Muscle of arm (tissue), 12 donors: ENCODE results near the gene BRINP1. TPM values are rescaled to one million over a fixed set of nuclear protein-coding genes. Genes with fewer than 3 reads are reported as not detected.

ENCODE experiments used
- DNase-seq: peaks from one replicate; pipeline ENCODE4 v3.0.0-alpha.2; 2013
- polyA plus RNA-seq, 12 donors: library from polyadenylated mRNA; unstranded; fragments of 120-200 nt; gene quantifications; one replicate each; pipeline ENCODE4 v1.2.1, GENCODE V29; 2013; ENCODE audit not compliant: insufficient read length in 12 of 12

Gene BRINP1
- polyA plus RNA-seq, 12 donors: 0.09 to 4.5 (median 0.27) TPM; not detected in 2

- DNase-seq: no peak
These were observed 25.9 kb downstream of the BRINP1 start for GRCh38 chr9:119343059-119343990.

GRCh38 chr9:119339056-119339455, 30.2 kb downstream of the BRINP1 start:
- DNase-seq: no peak

DNA sequence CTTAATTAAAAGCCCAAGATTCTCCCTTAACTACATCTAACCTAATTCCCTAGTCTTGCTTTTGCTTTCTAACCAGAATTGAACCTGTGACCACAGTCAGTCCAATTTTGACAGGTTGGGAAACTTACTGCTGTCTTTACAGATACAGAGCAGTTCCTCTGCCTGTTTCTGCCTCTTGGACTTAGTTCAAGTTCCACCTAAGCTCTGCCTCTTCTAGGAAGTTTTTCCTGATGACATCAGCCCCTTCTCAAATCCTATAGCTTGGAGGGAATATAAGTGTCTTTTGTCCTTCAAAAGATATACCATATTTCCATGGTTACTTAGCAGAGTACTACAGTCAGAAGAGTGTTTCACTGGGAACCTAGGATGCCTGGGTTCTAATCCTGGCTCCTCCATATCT, 31.7 kb downstream of the BRINP1 start:
- no peak for DNase-seq

GRCh38 chr9:119334745-119335144, 34.5 kb downstream of the BRINP1 start:
- no peak for DNase-seq

DNA sequence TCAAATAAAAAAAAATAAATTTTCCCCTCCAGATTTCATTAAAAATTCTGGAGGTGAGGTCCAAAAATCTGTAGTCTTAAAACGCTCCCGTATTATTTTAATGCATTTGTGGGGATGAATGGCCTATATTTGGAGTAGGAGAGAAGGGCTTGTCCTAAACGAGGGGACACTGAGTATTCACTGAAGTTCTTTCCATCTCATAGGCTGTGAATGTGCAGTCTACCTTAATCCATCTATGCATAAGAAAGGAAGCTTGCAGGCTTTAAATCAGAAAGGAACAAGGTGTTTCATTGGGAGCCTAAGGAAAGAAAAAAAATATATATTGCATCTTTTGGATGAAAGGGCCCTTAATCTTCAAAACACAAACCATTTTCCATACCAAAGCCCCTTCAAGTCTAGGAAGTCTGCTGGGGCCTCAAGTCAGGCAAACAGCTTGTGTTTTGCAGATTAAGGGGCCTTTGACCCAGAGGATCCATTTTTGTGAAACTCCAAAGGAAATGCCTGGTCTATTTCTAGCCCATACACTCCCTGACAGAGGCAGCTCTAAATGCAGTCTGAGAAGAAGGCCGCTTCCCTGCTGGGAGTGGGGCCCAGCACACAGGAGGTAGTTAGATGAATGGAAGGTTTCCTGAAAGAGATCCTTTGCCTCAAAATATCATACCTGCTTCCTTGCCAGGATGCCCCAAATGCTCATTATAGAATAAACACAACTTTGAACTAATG, 35.6 kb downstream of the BRINP1 start:
- no peak for DNase-seq

GRCh38 chr9:119332522-119332921, 36.7 kb downstream of the BRINP1 start:
- DNase-seq: no peak

DNA sequence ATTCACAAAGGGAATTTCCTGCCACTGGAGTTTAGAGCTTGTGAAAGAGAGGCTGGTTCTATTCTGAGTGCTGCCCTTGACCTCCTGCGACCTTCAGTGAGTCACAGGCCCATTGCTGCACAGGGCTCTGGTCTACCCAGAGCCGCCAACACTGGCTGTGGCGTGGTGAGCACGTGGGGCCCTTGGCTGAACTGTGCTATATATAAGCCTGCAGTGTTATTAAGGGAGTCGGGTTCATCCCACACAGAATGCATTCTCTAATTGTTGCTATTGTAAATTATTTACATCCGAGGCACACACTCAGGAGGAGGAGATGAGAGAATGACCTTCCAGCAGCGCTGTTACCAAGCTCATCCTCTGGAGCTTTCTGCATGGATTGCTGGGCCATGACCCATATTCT, 47.1 kb downstream of the BRINP1 start:
- DNase-seq: no peak

GRCh38 chr9:119318371-119318770, 50.9 kb downstream of the BRINP1 start:
- DNase-seq: no peak

DNA sequence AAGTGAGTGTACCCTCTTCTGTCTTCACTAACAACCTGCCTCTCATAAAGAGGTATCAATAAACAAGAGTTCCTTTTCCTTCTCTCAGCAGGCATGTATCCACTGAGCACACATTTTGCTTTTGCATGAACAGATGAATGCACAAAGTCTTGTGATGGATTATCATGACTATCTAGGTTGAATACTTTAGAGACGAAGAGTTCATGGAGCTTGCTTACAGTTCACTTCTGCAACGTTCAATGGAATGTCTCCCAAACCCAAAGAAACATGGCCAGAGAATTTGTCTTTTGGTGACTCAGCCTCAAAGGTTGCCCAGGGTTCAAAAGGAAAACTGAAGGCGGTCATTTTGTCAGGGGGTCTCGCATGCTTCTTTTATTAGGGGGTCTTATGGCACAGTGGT, 55.4 kb downstream of the BRINP1 start:
- no peak for DNase-seq

- DNase-seq: no peak
These were observed 58.5 kb downstream of the BRINP1 start for GRCh38 chr9:119310741-119311140.

- DNase-seq: no peak
These were observed 61.8 kb downstream of the BRINP1 start for GRCh38 chr9:119307471-119307870.

GRCh38 chr9:119304555-119304954, 64.7 kb downstream of the BRINP1 start:
- DNase-seq: no peak

DNA sequence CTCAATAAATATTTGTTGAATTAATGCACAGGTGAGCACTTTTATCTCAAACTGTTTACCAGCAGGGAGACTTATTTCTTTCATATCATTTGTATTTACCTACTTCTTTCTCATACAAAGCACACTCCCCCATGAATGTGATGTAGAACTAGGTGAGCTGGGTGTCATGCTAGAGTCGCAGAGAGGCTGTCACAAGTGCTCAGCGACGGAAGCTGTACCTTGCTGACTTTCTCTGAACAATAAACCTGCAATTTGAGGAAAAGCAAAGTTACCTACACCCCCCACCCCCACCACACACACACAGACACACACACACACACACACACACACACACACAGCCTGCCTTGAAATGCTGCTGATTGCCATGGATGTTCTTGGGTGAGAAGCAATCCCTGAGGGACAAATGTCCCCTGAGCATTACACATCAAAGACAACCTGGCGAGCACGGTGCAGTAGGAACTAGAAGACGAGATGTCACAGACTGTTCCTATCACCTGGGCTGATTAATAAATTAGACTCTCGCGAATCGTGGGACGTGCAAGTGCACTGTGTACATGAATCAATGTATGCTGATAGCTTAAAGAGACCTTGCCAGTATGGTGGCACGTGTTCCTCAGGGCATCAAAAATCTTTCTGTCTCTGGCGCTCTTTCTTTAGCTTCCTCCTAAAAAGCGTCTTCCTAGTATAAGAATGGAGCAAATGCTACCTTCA, 66.1 kb downstream of the BRINP1 start:
- DNase-seq: no peak

- DNase-seq: no peak
These were observed 71.0 kb downstream of the BRINP1 start for GRCh38 chr9:119298076-119298853.

DNA sequence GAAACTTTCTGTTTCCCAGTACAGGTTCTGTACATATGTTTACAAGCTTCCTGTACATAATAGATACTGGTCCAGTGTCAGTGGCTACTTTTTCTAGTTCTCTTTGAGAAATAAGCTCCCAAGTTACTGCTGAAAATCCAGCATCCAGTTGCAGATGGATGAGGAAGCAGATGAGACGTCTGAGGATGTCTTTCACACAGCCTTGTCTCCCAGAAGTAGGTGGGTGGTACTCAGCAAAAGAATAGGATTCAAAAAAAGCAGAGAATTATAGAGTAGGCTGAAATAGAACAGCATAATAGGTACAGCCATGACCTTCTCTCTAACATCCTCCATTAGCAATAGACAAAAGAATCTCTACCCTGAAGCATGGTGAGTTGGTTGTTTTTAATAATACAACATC, 77.7 kb downstream of the BRINP1 start:
- DNase-seq: no peak

- DNase-seq: peak; percentile 71
These were observed 79.3 kb downstream of the BRINP1 start for GRCh38 chr9:119289740-119290433.

GRCh38 chr9:119284587-119285337, 84.5 kb downstream of the BRINP1 start:
- no peak for DNase-seq

DNA sequence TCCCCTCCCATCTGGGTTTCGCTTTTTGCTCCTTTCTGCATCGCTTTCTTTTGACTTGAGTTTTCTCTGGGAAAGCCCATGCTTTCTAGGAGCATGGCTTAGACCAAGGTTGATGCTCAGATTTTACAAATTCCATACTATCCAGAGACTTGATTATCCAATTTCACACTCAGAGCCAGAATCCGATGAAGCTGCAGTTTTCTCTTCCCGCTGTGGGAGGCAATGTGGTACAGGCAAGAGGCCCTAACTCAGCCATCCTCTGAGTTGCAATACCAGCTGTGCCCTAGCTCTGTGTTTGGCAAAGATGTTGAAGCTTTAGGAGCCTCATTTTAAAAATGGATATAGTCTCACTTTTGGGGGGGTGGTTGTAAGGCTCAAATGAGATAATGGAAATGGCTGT, 85.1 kb downstream of the BRINP1 start:
- peak; percentile 3 for DNase-seq

- DNase-seq: no peak
These were observed 86.0 kb downstream of the BRINP1 start for GRCh38 chr9:119283078-119283794.
